ENCODE results near the gene XRN2. TPM values are rescaled to one million over a fixed set of nuclear protein-coding genes. Genes with fewer than 3 reads are reported as not detected.

XRN2 gene
- total RNA-seq, 2 experiments from 2014 or later, result 48.5 to 48.9 TPM

DNA sequence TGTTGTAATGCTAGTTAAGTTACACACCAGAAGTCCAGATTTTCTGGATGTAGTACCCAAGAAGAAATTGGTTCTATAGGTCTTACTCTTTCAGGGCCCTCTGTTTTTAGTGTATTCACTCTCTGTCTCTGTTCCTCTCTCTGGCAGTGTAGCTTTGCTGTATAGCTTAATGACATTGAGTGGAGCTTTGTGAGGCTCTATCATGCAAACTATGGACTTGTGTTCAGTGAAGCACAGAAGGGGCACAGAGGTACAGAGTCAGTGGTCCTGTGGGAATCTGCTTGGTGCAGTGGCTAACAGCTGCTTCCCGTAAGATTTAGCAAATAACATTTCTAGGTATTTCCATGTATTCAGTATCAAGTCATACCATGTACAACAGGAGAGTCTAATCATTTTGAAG, 68.1 kb downstream of the XRN2 start:
- Mint-ChIP-seq H3K27me3 (no peaks in the 10 kb centered on the region), H3K4me1 (ENCODE audit: low read depth) (peaks cover 4% of the 10 kb centered on the region), H3K9me3 (no peaks in the 10 kb centered on the region), H3K27ac (no peak overlapping the region), H3K4me3 (no peak overlapping the region), H3K36me3 (ENCODE audit: low read depth) (peaks cover 87% of the 10 kb centered on the region)
- ATAC-seq (ENCODE audit: poor library complexity) (no peak), DNase-seq (no peak)
- intact Hi-C loops (cut with DNase I, micrococcal nuclease), result no loop called here
- Histone ChIP-seq H3K27ac (ENCODE audit: low read depth in 1 of 2, low read length in 2 of 2) (no peak overlapping the region), H3K9me3 (ENCODE audit: control insufficient read depth in 1 of 2, insufficient read depth in 1 of 2, low read length in 2 of 2) (no peaks in the 10 kb centered on the region), H3K36me3 (ENCODE audit: insufficient read depth, low read length) (peaks cover 53% of the 10 kb centered on the region), H3K27me3 (ENCODE audit: control insufficient read depth in 1 of 2, insufficient read depth in 2 of 2, low read length in 2 of 2) (no peaks in the 10 kb centered on the region), H3K4me3 (ENCODE audit: low read length) (no peak overlapping the region), H3K4me1 (ENCODE audit: insufficient read depth, low read length) (no peaks in the 10 kb centered on the region)
- TF ChIP-seq, protein P1, sequence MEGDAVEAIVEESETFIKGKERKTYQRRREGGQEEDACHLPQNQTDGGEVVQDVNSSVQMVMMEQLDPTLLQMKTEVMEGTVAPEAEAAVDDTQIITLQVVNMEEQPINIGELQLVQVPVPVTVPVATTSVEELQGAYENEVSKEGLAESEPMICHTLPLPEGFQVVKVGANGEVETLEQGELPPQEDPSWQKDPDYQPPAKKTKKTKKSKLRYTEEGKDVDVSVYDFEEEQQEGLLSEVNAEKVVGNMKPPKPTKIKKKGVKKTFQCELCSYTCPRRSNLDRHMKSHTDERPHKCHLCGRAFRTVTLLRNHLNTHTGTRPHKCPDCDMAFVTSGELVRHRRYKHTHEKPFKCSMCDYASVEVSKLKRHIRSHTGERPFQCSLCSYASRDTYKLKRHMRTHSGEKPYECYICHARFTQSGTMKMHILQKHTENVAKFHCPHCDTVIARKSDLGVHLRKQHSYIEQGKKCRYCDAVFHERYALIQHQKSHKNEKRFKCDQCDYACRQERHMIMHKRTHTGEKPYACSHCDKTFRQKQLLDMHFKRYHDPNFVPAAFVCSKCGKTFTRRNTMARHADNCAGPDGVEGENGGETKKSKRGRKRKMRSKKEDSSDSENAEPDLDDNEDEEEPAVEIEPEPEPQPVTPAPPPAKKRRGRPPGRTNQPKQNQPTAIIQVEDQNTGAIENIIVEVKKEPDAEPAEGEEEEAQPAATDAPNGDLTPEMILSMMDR (IDR thresholded peaks at IDR 0.05), result no peak
- ChIA-PET CTCF (no interaction called here), POLR2A (no interaction called here)

DNA sequence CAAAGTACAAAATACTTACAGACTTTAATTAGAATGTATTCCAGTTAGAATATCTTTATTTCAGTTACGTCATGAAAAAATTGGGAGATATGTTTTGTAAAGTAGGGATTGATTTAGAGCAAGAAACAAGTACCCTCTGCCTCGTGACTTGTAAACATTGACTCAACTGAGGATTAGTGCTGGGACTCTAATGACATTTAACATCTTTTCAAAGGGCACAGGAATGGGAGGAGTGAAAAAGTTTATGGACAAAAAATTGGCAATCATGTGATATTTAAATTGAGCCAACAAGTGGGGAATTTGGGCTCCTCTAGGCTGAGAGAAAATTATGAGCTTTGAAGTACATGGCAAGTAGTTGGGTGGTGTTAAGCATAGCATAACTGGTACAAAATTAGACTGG, 68.9 kb downstream of the XRN2 start:
- no peak overlapping the region for H3K4me3 ChIP-seq (ENCODE audit: low read length)
- TF ChIP-seq, protein P1 (IDR thresholded peaks at IDR 0.05), result no peak
- Mint-ChIP-seq H3K27ac (no peak overlapping the region), H3K9me3 (no peaks in the 10 kb centered on the region), H3K4me1 (ENCODE audit: low read depth) (peaks cover 4% of the 10 kb centered on the region), H3K36me3 (ENCODE audit: low read depth) (peaks cover 86% of the 10 kb centered on the region), H3K27me3 (no peaks in the 10 kb centered on the region), H3K4me3 (no peak overlapping the region)
- H3K36me3 ChIP-seq (ENCODE audit: insufficient read depth, low read length), result peaks cover 45% of the 10 kb centered on the region
- no peak overlapping the region for H3K27ac ChIP-seq (ENCODE audit: low read depth in 1 of 2, low read length in 2 of 2)
- intact Hi-C loops (cut with DNase I, micrococcal nuclease), result no loop called here
- no peaks in the 10 kb centered on the region for H3K9me3 ChIP-seq (ENCODE audit: control insufficient read depth in 1 of 2, insufficient read depth in 1 of 2, low read length in 2 of 2)
- no peaks in the 10 kb centered on the region for H3K4me1 ChIP-seq (ENCODE audit: insufficient read depth, low read length)
- DNase-seq, result no peak
- POLR2A ChIA-PET, result no interaction called here
- CTCF ChIA-PET, result no interaction called here
- H3K27me3 ChIP-seq (ENCODE audit: control insufficient read depth in 1 of 2, insufficient read depth in 2 of 2, low read length in 2 of 2), result no peaks in the 10 kb centered on the region
- ATAC-seq (ENCODE audit: poor library complexity), result no peak

DNA sequence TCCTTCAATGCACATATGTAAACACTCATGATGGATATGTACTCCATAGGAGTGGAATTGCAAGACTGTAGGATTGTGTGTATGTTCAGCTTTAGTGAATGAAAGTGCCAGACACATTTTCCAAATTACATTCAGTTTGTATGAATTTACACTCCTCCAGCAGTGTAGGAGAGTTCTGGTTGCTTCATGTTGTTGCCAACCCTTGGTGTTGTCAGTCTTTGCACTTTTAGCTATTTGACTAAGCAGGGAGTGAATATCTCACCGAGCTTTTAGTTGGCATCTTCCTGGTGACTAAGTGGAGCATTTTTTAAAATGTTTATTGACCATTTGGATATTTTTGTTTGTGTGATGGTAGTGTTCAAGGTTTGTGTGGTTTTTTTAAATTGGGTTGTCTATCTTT, 70.3 kb downstream of the XRN2 start:
- no peak for DNase-seq
- H3K27me3 ChIP-seq (ENCODE audit: control insufficient read depth in 1 of 2, insufficient read depth in 2 of 2, low read length in 2 of 2), result no peaks in the 10 kb centered on the region
- Mint-ChIP-seq H3K9me3 (no peaks in the 10 kb centered on the region), H3K4me1 (ENCODE audit: low read depth) (peaks cover 4% of the 10 kb centered on the region), H3K4me3 (no peak overlapping the region), H3K36me3 (ENCODE audit: low read depth) (peaks cover 87% of the 10 kb centered on the region), H3K27me3 (no peaks in the 10 kb centered on the region), H3K27ac (no peak overlapping the region)
- CTCF ChIA-PET, result no interaction called here
- H3K9me3 ChIP-seq (ENCODE audit: control insufficient read depth in 1 of 2, insufficient read depth in 1 of 2, low read length in 2 of 2), result no peaks in the 10 kb centered on the region
- TF ChIP-seq, protein P1 (IDR thresholded peaks at IDR 0.05), result no peak
- H3K4me1 ChIP-seq (ENCODE audit: insufficient read depth, low read length), result no peaks in the 10 kb centered on the region
- intact Hi-C loops (cut with DNase I, micrococcal nuclease), result no loop called here
- POLR2A ChIA-PET, result no interaction called here
- no peak overlapping the region for H3K4me3 ChIP-seq (ENCODE audit: low read length)
- ATAC-seq (ENCODE audit: poor library complexity), result no peak
- no peak overlapping the region for H3K27ac ChIP-seq (ENCODE audit: low read depth in 1 of 2, low read length in 2 of 2)
- H3K36me3 ChIP-seq (ENCODE audit: insufficient read depth, low read length), result peaks cover 40% of the 10 kb centered on the region

Data from CD4-positive, alpha-beta T cell (primary cell).